SK-N-SH treated with all-trans-retinoic acid at 6 μM for 48 hours (cell line): Measurements from ENCODE around the gene WWP2.

ENCODE experiments used
- ATAC-seq: fragments of 200-7000 bp; cut with Tn5 transposase; 3 replicates; pipeline ENCODE4 v1.9.1; 2020; ENCODE audit warnings: mild to moderate bottlenecking, moderate library complexity
- BACH2 ChIP-seq: fragments of 250-450 bp; sonication (Bioruptor Pico); IDR thresholded peaks from 2 replicates; pipeline ENCODE4 v1.9.0; 2021; ENCODE audit warnings: mild to moderate bottlenecking, borderline replicate concordance
- CSDC2 ChIP-seq: fragments of 250-450 bp; sonication (Bioruptor Pico); IDR thresholded peaks from 2 replicates; pipeline ENCODE4 v1.5.0; 2020; ENCODE audit warnings: mild to moderate bottlenecking, moderate library complexity
- ESRRG ChIP-seq: fragments of 250-450 bp; sonication (Bioruptor Pico); IDR thresholded peaks from 2 replicates; pipeline ENCODE4 v1.6.1; 2021; ENCODE audit warnings: mild to moderate bottlenecking
- GLIS3 ChIP-seq: fragments of 250-450 bp; sonication (Bioruptor Pico); IDR thresholded peaks from 2 replicates; pipeline ENCODE4 v1.5.0; 2020; ENCODE audit warnings: mild to moderate bottlenecking, moderate library complexity
- ISL1 ChIP-seq: fragments of 250-450 bp; sonication (Bioruptor Pico); IDR thresholded peaks from 2 replicates; pipeline ENCODE4 v2.1.2; 2022; ENCODE audit warnings: mild to moderate bottlenecking, moderate library complexity
- OSR1 ChIP-seq: fragments of 250-450 bp; sonication (Bioruptor Pico); IDR thresholded peaks from 2 replicates; pipeline ENCODE4 v1.8.0; 2022; ENCODE audit warnings: moderate library complexity, mild to moderate bottlenecking, inconsistent platforms
- PPARA ChIP-seq: fragments of 250-450 bp; sonication (Bioruptor Pico); IDR thresholded peaks from 2 replicates; pipeline ENCODE4 v1.5.0; 2020; ENCODE audit warnings: mild to moderate bottlenecking, borderline replicate concordance
- RARB ChIP-seq: fragments of 250-450 bp; sonication (Bioruptor Pico); IDR thresholded peaks from 2 replicates; pipeline ENCODE4 v1.8.0; 2021; ENCODE audit warnings: mild to moderate bottlenecking, moderate library complexity
- SNAI2 ChIP-seq: fragments of 250-450 bp; sonication (Bioruptor Pico); IDR thresholded peaks from 2 replicates; pipeline ENCODE4 v1.5.0; 2020; ENCODE audit warnings: mild to moderate bottlenecking, moderate library complexity
- TCF4 ChIP-seq: fragments of 250-450 bp; sonication (Bioruptor Pico); IDR thresholded peaks from 2 replicates; pipeline ENCODE4 v1.8.0; 2021; ENCODE audit warnings: mild to moderate bottlenecking, moderate library complexity, borderline replicate concordance
- TOX ChIP-seq: fragments of 250-450 bp; sonication (Bioruptor Pico); IDR thresholded peaks from 2 replicates; pipeline ENCODE4 v1.8.0; 2021; ENCODE audit warnings: mild to moderate bottlenecking, moderate library complexity, borderline replicate concordance
- ZC3H10 ChIP-seq: fragments of 250-450 bp; sonication (Bioruptor Pico); IDR thresholded peaks from 2 replicates; pipeline ENCODE4 v1.5.1; 2021; ENCODE audit warnings: mild to moderate bottlenecking, moderate library complexity
- ZFP3 ChIP-seq: fragments of 250-450 bp; sonication (Bioruptor Pico); IDR thresholded peaks from 2 replicates; pipeline ENCODE4 v1.5.0; 2020; ENCODE audit warnings: mild to moderate bottlenecking, moderate library complexity
- ZFP30 ChIP-seq: fragments of 450-650 bp; formaldehyde crosslinking; IDR thresholded peaks from 2 replicates; pipeline ENCODE4 v1.5.0; 2022; ENCODE audit warnings: mild to moderate bottlenecking, moderate library complexity
- ZNF70 ChIP-seq: fragments of 450-650 bp; formaldehyde crosslinking; IDR thresholded peaks from 2 replicates; pipeline ENCODE4 v1.5.0; 2020; ENCODE audit warnings: mild to moderate bottlenecking, moderate library complexity
- ZNF8 ChIP-seq: fragments of 450-650 bp; formaldehyde crosslinking; IDR thresholded peaks from 2 replicates; pipeline ENCODE4 v1.5.0; 2020; ENCODE audit warnings: mild to moderate bottlenecking, moderate library complexity
- TF ChIP-seq, protein P1 (sequence below): fragments of 250-450 bp; sonication (Bioruptor Pico); IDR thresholded peaks from 2 replicates; pipeline ENCODE4 v1.5.0; 2020; ENCODE audit warnings: mild to moderate bottlenecking, moderate library complexity
- TF ChIP-seq, protein P2 (sequence below): fragments of 250-450 bp; sonication (Bioruptor Pico); IDR thresholded peaks from 2 replicates; pipeline ENCODE4 v1.5.1; 2020; ENCODE audit warnings: low read depth, mild to moderate bottlenecking, moderate library complexity
- TF ChIP-seq, protein P3 (sequence below): fragments of 250-450 bp; sonication (Bioruptor Pico); IDR thresholded peaks from 2 replicates; pipeline ENCODE4 v1.8.0; 2021; ENCODE audit warnings: low read depth, mild to moderate bottlenecking, moderate library complexity, borderline replicate concordance

The WWP2 gene

DNA sequence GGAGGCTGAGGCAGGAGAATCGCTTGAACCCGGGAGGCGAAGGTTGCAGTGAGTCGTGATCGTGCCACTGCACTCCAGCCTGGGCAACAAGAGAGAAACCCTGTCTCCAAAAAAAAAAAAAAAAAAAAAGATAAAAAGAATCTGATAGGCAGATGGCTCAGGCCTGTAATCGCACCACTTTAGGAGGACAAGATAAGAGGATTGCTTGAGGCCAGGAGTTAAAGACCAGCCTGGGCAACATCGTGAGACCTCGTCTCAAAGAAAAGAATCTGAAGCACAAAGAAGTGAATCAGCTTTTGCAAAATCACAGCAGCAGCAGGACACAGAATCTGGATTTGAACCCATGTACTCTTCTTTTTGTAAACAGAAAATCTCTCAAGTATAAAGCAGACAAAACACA is 15.0 kb upstream of the WWP2 start:
- ATAC-seq: no peak
- TF ChIP-seq CSDC2 (no peak), TCF4 (CRISPR knock-in tag) (no peak), ZNF70 (no peak), RARB (CRISPR knock-in tag) (no peak), ZC3H10 (CRISPR knock-in tag) (no peak)

DNA sequence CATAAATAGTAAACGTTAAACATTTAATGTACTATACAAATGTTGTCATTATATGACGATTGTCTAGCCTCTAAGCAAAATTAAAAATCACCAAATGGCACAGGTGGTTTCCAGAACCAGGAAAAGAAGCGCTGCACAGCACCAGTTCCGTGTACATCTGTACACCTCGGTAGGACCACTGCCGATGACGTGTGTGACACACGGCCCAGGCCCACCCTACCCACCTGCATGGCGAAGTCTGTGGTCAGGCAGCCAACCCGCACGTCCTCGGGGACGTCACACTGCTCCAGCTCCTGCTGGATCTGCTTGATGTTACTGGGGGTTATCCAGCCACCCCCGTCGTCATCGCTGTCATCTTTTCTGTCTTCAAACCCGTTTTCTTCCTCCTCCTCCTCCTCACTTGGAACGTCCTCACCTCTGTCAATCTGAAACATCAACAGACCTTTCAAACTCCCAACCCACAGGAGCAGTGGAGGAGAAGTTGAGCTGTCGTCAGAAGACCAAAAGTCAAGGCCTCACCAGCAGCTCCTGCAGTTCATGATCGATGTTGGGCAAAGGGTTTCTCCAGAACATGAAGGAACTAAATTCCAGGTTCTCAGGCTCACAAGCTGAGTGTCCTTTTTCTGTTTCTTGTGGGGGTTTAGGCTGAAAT is 13.3 kb upstream of the WWP2 start:
- TF ChIP-seq ZFP3 (CRISPR knock-in tag): no peak
- TF ChIP-seq, protein P1, sequence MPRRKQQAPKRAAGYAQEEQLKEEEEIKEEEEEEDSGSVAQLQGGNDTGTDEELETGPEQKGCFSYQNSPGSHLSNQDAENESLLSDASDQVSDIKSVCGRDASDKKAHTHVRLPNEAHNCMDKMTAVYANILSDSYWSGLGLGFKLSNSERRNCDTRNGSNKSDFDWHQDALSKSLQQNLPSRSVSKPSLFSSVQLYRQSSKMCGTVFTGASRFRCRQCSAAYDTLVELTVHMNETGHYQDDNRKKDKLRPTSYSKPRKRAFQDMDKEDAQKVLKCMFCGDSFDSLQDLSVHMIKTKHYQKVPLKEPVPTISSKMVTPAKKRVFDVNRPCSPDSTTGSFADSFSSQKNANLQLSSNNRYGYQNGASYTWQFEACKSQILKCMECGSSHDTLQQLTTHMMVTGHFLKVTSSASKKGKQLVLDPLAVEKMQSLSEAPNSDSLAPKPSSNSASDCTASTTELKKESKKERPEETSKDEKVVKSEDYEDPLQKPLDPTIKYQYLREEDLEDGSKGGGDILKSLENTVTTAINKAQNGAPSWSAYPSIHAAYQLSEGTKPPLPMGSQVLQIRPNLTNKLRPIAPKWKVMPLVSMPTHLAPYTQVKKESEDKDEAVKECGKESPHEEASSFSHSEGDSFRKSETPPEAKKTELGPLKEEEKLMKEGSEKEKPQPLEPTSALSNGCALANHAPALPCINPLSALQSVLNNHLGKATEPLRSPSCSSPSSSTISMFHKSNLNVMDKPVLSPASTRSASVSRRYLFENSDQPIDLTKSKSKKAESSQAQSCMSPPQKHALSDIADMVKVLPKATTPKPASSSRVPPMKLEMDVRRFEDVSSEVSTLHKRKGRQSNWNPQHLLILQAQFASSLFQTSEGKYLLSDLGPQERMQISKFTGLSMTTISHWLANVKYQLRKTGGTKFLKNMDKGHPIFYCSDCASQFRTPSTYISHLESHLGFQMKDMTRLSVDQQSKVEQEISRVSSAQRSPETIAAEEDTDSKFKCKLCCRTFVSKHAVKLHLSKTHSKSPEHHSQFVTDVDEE (CRISPR knock-in tag): no peak
- TF ChIP-seq ZFP30: no peak
- TF ChIP-seq GLIS3: no peak
- TF ChIP-seq, protein P2, sequence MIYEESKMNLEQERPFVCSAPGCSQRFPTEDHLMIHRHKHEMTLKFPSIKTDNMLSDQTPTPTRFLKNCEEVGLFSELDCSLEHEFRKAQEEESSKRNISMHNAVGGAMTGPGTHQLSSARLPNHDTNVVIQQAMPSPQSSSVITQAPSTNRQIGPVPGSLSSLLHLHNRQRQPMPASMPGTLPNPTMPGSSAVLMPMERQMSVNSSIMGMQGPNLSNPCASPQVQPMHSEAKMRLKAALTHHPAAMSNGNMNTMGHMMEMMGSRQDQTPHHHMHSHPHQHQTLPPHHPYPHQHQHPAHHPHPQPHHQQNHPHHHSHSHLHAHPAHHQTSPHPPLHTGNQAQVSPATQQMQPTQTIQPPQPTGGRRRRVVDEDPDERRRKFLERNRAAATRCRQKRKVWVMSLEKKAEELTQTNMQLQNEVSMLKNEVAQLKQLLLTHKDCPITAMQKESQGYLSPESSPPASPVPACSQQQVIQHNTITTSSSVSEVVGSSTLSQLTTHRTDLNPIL (CRISPR knock-in tag): no peak
- TF ChIP-seq ZNF70: no peak
- no peak for TF ChIP-seq CSDC2
- no peak for TF ChIP-seq ZNF8
- TF ChIP-seq BACH2: no peak
- no peak for TF ChIP-seq PPARA (CRISPR knock-in tag)
- no peak for TF ChIP-seq TCF4 (CRISPR knock-in tag)
- no peak for TF ChIP-seq OSR1
- TF ChIP-seq ZC3H10 (CRISPR knock-in tag): no peak
- TF ChIP-seq, protein P3, sequence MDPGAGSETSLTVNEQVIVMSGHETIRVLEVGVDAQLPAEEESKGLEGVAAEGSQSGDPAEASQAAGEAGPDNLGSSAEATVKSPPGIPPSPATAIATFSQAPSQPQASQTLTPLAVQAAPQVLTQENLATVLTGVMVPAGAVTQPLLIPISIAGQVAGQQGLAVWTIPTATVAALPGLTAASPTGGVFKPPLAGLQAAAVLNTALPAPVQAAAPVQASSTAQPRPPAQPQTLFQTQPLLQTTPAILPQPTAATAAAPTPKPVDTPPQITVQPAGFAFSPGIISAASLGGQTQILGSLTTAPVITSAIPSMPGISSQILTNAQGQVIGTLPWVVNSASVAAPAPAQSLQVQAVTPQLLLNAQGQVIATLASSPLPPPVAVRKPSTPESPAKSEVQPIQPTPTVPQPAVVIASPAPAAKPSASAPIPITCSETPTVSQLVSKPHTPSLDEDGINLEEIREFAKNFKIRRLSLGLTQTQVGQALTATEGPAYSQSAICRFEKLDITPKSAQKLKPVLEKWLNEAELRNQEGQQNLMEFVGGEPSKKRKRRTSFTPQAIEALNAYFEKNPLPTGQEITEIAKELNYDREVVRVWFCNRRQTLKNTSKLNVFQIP (CRISPR knock-in tag): no peak
- TF ChIP-seq TOX (CRISPR knock-in tag): no peak
- no peak for TF ChIP-seq ISL1
- TF ChIP-seq ESRRG (CRISPR knock-in tag): no peak
- no peak for TF ChIP-seq SNAI2 (CRISPR knock-in tag)
- no peak for ATAC-seq

DNA sequence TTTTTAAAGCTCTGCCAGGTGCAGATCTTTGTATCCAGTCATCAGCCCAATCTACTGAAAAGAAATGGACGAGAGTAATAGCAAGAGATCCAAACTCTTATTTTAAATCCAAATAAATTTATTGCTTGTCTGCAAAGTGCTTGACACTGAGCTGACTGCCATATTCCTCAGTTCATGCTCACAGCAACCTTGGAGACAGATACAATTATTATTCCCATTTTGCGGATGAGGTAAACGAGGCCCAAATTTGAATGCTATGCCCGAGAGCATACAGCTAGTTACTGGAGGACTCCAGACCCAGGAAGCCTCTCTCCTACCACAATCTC is 8.0 kb upstream of the WWP2 start:
- TF ChIP-seq, protein P3 (CRISPR knock-in tag): no peak
- TF ChIP-seq, all 23 proteins: peak for 0
- no peak for ATAC-seq

DNA sequence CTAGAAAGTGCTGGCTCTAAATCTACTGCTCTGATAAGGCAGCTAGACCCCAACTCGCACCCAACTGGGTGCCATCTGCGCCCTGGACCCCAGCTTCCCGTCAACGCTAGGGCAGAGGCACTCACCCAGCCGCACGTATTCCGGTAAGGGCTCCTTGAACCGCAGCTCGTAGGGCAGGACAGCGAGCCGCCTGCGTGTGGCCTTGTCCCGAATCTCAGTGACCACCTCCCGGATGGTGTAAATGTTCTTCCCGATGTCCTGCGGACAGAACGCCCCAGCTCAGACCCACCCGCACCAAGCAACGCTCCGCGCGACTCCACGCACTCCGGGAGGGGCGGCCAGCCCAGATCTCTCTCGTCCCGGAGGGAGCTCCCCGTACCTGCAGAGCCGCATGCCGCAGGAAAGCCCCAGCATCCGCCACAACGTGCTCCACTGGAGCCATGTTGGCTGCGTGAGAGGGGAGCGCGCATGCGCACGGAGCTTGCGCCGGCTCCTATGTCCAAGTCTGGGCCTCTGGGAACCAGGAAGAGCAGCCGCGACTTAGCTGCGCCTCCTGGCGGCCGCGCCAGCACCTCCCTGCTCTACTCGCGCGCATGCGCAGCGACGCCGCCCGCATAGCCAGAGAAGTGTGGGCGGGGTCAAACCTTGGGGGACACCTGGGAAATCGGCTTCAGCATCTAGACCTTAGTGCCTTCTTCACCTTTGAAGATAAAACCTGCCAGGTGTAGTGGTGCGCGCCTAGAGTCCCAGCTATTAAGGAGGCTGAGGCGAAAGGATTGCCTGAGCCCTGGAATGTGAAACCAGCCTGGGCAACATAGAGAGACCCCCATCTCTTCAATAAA is 7.4 kb upstream of the WWP2 start, which contains the start of gene NOB1:
Gene NOB1 (minus strand): TSS at position 458 of the 842 bp plus-strand sequence. CDS start 16 bp downstream, at position 442.
- peak; percentile 98 for ATAC-seq
- no peak for TF ChIP-seq GLIS3
- TF ChIP-seq, protein P2 (CRISPR knock-in tag): no peak
- no peak for TF ChIP-seq PPARA (CRISPR knock-in tag)
- TF ChIP-seq, protein P3 (CRISPR knock-in tag): no peak
- no peak for TF ChIP-seq ISL1
- no peak for TF ChIP-seq ZNF70
- no peak for TF ChIP-seq RARB (CRISPR knock-in tag)
